Liver (tissue), 9 donors: Measurements from ENCODE around the gene MCF2L. TPM values are rescaled to one million over a fixed set of nuclear protein-coding genes. Genes with fewer than 3 reads are reported as not detected.

Experiments
- DNase-seq: peaks from one replicate; pipeline ENCODE4 v3.0.0-alpha.2; 2017; ENCODE audit warnings: low spot score
- H3K27ac ChIP-seq, 2 donors: one replicate each; pipeline ENCODE4 v1.7.0; 2013; ENCODE audit warnings: inconsistent platforms in 2 of 2, low read length in 2 of 2, control low read depth in 1 of 2, low read depth in 1 of 2, mild to moderate bottlenecking in 1 of 2
- H3K27me3 ChIP-seq, 4 donors: one replicate each; pipeline versions ENCODE4 v1.6.1 to v1.7.0; 2013; ENCODE audit warnings: low read length in 3 of 4, inconsistent platforms in 1 of 4, mild to moderate bottlenecking in 1 of 4, moderate library complexity in 1 of 4; ENCODE audit not compliant: control insufficient read depth in 4 of 4, insufficient read depth in 4 of 4
- H3K36me3 ChIP-seq, 4 donors: one replicate each; pipeline versions ENCODE4 v1.6.1 to v1.7.0; 2013; ENCODE audit warnings: low read length in 3 of 4, mild to moderate bottlenecking in 3 of 4, low read depth in 1 of 4, moderate library complexity in 1 of 4; ENCODE audit not compliant: control insufficient read depth in 4 of 4, insufficient read depth in 3 of 4
- H3K4me1 ChIP-seq, 4 donors: one replicate each; pipeline versions ENCODE4 v1.6.1 to v1.7.0; 2013; ENCODE audit warnings: low read length in 3 of 4, mild to moderate bottlenecking in 3 of 4, moderate library complexity in 1 of 4; ENCODE audit not compliant: control insufficient read depth in 4 of 4, insufficient read depth in 4 of 4
- H3K4me3 ChIP-seq, 3 donors: one replicate each; pipeline versions ENCODE4 v1.6.1 to v1.7.0; 2013; ENCODE audit warnings: low read length in 3 of 3, control low read depth in 1 of 3, low read depth in 1 of 3, mild to moderate bottlenecking in 1 of 3
- H3K9ac ChIP-seq, 2 donors: one replicate each; pipeline ENCODE4 v1.7.0; 2013; ENCODE audit warnings: low read length in 2 of 2, mild to moderate bottlenecking in 2 of 2, moderate library complexity in 2 of 2, control low read depth in 1 of 2, low read depth in 1 of 2
- H3K9me3 ChIP-seq, 4 donors: one replicate each; pipeline versions ENCODE4 v1.6.1 to v1.7.0; 2013; ENCODE audit warnings: low read length in 3 of 4; ENCODE audit not compliant: control insufficient read depth in 4 of 4
- EGR1 ChIP-seq, 2 donors: IDR thresholded peaks; 2 replicates each; pipeline ENCODE4 v1.6.1; 2016 to 2018; ENCODE audit warnings: antibody characterized with exemption in 2 of 2, low read depth in 2 of 2
- FOXA1 ChIP-seq: IDR thresholded peaks from 2 replicates; pipeline ENCODE4 v1.6.1; 2016; ENCODE audit warnings: antibody characterized with exemption
- FOXA2 ChIP-seq: IDR thresholded peaks from 2 replicates; pipeline ENCODE4 v1.6.1; 2016; ENCODE audit warnings: antibody characterized with exemption
- GABPA ChIP-seq, 2 donors: IDR thresholded peaks in 1 of 2; conservative IDR thresholded peaks in 1 of 2; 2 replicates each; pipeline ENCODE4 v1.6.1; 2016; ENCODE audit warnings: antibody characterized with exemption in 2 of 2, mild to moderate bottlenecking in 1 of 2, moderate library complexity in 1 of 2
- HNF4A ChIP-seq, 2 donors: conservative IDR thresholded peaks; 2 replicates each; pipeline ENCODE4 v1.6.1; 2016; ENCODE audit warnings: antibody characterized with exemption in 2 of 2, mild to moderate bottlenecking in 2 of 2
- HNF4G ChIP-seq: IDR thresholded peaks from 2 replicates; pipeline ENCODE4 v1.6.1; 2016; ENCODE audit warnings: antibody characterized with exemption
- JUND ChIP-seq, 2 donors: IDR thresholded peaks; 2 replicates each; pipeline ENCODE4 v1.6.1; 2016; ENCODE audit warnings: antibody characterized with exemption in 2 of 2
- NR2F2 ChIP-seq: IDR thresholded peaks from 2 replicates; pipeline ENCODE4 v1.6.1; 2016; ENCODE audit warnings: antibody characterized with exemption
- RAD21 ChIP-seq, 2 donors: IDR thresholded peaks; 2 replicates each; pipeline ENCODE4 v1.6.1; 2016; ENCODE audit warnings: antibody characterized with exemption in 2 of 2, mild to moderate bottlenecking in 2 of 2
- RXRA ChIP-seq, 2 donors: IDR thresholded peaks; 2 replicates each; pipeline ENCODE4 v1.6.1; 2017 to 2018; ENCODE audit warnings: antibody characterized with exemption in 2 of 2, mild to moderate bottlenecking in 1 of 2
- SP1 ChIP-seq: IDR thresholded peaks from 2 replicates; pipeline ENCODE4 v1.6.1; 2018; ENCODE audit warnings: antibody characterized with exemption, mild to moderate bottlenecking
- TAF1 ChIP-seq: conservative IDR thresholded peaks from 2 replicates; pipeline ENCODE4 v1.6.1; 2016; ENCODE audit warnings: antibody characterized with exemption, mild to moderate bottlenecking
- YY1 ChIP-seq: IDR thresholded peaks from 2 replicates; pipeline ENCODE4 v1.6.1; 2016; ENCODE audit warnings: antibody characterized with exemption, mild to moderate bottlenecking
- WGBS: extraction: QIAGEN DNeasy Blood & Tissue Kit; methylation state at CpG from one replicate; pipeline ENCODE4 v1.1.7; 2013; 5-methylcytosine and 5-hydroxymethylcytosine counted together
- polyA plus RNA-seq, 2 donors: library from polyadenylated mRNA; stranded (reverse) in 1 of 2; unstranded in 1 of 2; fragments of 200-250 nt in 1 of 2; fragments of >200 nt in 1 of 2; fragmentation: Nextera tagmentation in 1 of 2; extraction: Ambion mirVana in 1 of 2; gene quantifications; one replicate each; pipeline versions ENCODE4 v1.2.1 to v1.2.3, GENCODE V29; 2013 to 2015
- total RNA-seq, 2 donors: library from RNA; depleted of rRNA; stranded (reverse); fragments of >200 nt; gene quantifications; one replicate each; pipeline ENCODE4 v1.2.3, GENCODE V29; 2014
- TF ChIP-seq, protein P1 (sequence below): IDR thresholded peaks from 2 replicates; pipeline ENCODE4 v1.6.1; 2016; ENCODE audit warnings: antibody characterized with exemption
- TF ChIP-seq, protein P2 (sequence below): IDR thresholded peaks from 2 replicates; pipeline ENCODE4 v1.6.1; 2016; ENCODE audit warnings: antibody characterized with exemption, mild to moderate bottlenecking
- TF ChIP-seq, protein P3 (sequence below): IDR thresholded peaks from 2 replicates; pipeline ENCODE4 v1.6.1; 2016; ENCODE audit warnings: antibody characterized with exemption
- TF ChIP-seq, protein P4 (sequence below): IDR thresholded peaks from 2 replicates; pipeline ENCODE4 v1.6.1; 2016; ENCODE audit warnings: antibody characterized with exemption
- TF ChIP-seq, protein P5 (sequence below): fragments of 150-350 bp; IDR thresholded peaks from 2 replicates; pipeline ENCODE4 v1.5.1; 2017; ENCODE audit warnings: improper control_type of control experiment, low read depth, low read length; ENCODE audit not compliant: missing input control
- donor health status: healthy.
- donor health status: healthy.
- donor health status: healthy.
- donor health status: healthy.
- donor health status: healthy.

The MCF2L gene
- total and polyA plus RNA-seq, 4 donors = 2.9 to 12.8 (median 7.1) TPM

DNA sequence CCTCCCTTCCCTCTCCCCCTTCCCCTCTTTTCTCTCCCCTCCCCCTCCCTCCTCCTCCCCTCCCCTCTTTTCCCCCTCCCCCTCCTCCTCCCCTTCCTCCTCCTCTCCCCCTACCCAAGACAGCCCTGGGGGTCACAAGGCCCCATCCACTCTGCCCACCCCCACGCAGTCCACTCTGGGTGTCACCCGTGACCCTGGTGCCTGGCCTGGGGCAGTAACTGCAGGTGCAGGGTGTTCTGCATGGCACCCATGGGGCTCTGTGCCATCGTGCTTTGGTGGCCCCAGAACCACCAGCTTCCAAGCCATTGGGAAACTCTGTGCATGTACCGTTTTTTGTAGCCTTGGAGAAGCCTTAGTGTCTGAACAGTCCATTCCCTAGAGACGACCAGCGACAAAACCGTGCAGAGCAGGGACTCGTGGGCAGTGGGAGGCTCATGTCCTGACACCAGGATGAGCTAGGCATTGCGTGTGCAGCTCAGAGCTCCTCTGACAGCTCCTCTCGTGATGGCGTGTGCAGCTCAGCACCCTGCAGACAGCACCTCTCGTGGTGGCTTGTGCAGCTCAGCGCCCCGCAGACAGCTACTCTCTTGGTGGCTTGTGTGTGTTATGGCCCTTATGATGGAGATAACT lies 92.9 kb downstream of the MCF2L start:
- Histone ChIP-seq H3K4me1 (no peaks in the 10 kb centered on the region), H3K27ac (no peak overlapping the region), H3K4me3 (no peak overlapping the region), H3K9ac (no peak overlapping the region), H3K27me3 (no peaks in the 10 kb centered on the region), H3K36me3 (peaks cover 0 to 28% (median 3%) of the 10 kb centered on the region in 4 donors), H3K9me3 (no peaks in the 10 kb centered on the region)
- TF ChIP-seq, protein P1, sequence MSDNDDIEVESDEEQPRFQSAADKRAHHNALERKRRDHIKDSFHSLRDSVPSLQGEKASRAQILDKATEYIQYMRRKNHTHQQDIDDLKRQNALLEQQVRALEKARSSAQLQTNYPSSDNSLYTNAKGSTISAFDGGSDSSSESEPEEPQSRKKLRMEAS = no peak
- no peak for TF ChIP-seq NR2F2
- WGBS = 92% methylated on average over 14 of the region's 14 CpGs
- DNase-seq = no peak

DNA sequence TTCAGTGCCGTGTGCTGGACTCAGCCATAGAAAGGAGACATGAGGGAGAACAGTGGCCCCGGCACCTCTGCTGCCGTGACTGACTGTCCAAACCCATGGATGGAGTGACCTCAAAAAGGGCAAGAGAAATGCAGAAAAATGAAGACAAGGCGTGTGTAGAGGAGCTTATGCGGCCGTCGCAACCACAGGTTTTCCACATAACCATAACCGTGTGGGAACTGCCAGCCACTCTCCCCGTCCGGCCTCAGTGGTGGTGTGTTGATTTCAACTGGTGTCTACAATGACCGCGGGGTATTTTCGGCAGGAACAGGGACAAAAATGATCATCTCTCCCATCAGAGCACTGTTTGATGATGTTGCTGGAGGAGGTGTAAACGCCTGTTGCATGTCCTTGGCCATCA lies 93.7 kb downstream of the MCF2L start:
- H3K27ac ChIP-seq = no peak overlapping the region
- no peak for DNase-seq
- no peak overlapping the region for H3K4me3 ChIP-seq
- peaks cover 0 to 28% (median 3%) of the 10 kb centered on the region in 4 donors for H3K36me3 ChIP-seq
- H3K9me3 ChIP-seq = no peaks in the 10 kb centered on the region
- no peaks in the 10 kb centered on the region for H3K27me3 ChIP-seq
- no peak for TF ChIP-seq HNF4A (conservative IDR thresholded peaks at IDR 0.05)
- no peak for TF ChIP-seq TAF1
- TF ChIP-seq NR2F2 = no peak
- no peak for TF ChIP-seq GABPA (IDR thresholded peaks at IDR 0.05 in 1 of 2, conservative IDR thresholded peaks at IDR 0.05 in 1 of 2)
- no peak for TF ChIP-seq JUND (IDR thresholded peaks at IDR 0.05)
- TF ChIP-seq HNF4G = no peak
- TF ChIP-seq EGR1 (IDR thresholded peaks at IDR 0.05; ENCODE audit: low read depth in 2 of 2) = no peak
- TF ChIP-seq, protein P2, sequence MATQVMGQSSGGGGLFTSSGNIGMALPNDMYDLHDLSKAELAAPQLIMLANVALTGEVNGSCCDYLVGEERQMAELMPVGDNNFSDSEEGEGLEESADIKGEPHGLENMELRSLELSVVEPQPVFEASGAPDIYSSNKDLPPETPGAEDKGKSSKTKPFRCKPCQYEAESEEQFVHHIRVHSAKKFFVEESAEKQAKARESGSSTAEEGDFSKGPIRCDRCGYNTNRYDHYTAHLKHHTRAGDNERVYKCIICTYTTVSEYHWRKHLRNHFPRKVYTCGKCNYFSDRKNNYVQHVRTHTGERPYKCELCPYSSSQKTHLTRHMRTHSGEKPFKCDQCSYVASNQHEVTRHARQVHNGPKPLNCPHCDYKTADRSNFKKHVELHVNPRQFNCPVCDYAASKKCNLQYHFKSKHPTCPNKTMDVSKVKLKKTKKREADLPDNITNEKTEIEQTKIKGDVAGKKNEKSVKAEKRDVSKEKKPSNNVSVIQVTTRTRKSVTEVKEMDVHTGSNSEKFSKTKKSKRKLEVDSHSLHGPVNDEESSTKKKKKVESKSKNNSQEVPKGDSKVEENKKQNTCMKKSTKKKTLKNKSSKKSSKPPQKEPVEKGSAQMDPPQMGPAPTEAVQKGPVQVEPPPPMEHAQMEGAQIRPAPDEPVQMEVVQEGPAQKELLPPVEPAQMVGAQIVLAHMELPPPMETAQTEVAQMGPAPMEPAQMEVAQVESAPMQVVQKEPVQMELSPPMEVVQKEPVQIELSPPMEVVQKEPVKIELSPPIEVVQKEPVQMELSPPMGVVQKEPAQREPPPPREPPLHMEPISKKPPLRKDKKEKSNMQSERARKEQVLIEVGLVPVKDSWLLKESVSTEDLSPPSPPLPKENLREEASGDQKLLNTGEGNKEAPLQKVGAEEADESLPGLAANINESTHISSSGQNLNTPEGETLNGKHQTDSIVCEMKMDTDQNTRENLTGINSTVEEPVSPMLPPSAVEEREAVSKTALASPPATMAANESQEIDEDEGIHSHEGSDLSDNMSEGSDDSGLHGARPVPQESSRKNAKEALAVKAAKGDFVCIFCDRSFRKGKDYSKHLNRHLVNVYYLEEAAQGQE = no peak
- TF ChIP-seq FOXA2 = no peak
- TF ChIP-seq, protein P3, sequence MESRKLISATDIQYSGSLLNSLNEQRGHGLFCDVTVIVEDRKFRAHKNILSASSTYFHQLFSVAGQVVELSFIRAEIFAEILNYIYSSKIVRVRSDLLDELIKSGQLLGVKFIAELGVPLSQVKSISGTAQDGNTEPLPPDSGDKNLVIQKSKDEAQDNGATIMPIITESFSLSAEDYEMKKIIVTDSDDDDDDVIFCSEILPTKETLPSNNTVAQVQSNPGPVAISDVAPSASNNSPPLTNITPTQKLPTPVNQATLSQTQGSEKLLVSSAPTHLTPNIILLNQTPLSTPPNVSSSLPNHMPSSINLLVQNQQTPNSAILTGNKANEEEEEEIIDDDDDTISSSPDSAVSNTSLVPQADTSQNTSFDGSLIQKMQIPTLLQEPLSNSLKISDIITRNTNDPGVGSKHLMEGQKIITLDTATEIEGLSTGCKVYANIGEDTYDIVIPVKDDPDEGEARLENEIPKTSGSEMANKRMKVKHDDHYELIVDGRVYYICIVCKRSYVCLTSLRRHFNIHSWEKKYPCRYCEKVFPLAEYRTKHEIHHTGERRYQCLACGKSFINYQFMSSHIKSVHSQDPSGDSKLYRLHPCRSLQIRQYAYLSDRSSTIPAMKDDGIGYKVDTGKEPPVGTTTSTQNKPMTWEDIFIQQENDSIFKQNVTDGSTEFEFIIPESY = no peak
- WGBS = 96% methylated on average over 14 of the region's 14 CpGs
- H3K4me1 ChIP-seq = no peaks in the 10 kb centered on the region
- no peak overlapping the region for H3K9ac ChIP-seq

DNA sequence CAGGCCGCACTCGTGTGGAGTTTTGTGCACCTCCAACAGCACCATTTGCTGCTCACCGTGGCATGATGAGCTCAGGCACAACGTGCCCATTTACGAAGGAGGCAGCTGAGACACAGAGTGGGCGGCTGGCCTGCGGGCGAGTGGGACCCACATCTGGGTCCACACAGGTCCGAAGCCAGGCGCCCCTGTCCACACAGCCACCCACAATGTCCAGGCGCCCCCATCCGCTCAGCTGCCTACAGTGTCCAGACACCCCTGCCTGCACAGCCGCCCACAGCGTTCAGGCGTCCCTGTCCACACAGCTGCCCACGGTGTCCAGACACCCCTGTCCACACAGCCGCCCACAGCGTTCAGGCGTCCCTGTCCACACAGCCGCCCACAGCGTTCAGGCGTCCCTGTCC lies 94.1 kb downstream of the MCF2L start:
- WGBS = 95% methylated on average over 22 of the region's 22 CpGs
- H3K4me3 ChIP-seq = no peak overlapping the region
- peaks cover 0 to 28% (median 3%) of the 10 kb centered on the region in 4 donors for H3K36me3 ChIP-seq
- no peaks in the 10 kb centered on the region for H3K9me3 ChIP-seq
- no peaks in the 10 kb centered on the region for H3K27me3 ChIP-seq
- H3K4me1 ChIP-seq = no peaks in the 10 kb centered on the region
- no peak for DNase-seq
- H3K9ac ChIP-seq = no peak overlapping the region
- H3K27ac ChIP-seq = no peak overlapping the region
- TF ChIP-seq, protein P3 = no peak
- TF ChIP-seq SP1 = no peak
- no peak for TF ChIP-seq HNF4G
- no peak for TF ChIP-seq RAD21 (IDR thresholded peaks at IDR 0.05)
- no peak for TF ChIP-seq FOXA1
- TF ChIP-seq, protein P4, sequence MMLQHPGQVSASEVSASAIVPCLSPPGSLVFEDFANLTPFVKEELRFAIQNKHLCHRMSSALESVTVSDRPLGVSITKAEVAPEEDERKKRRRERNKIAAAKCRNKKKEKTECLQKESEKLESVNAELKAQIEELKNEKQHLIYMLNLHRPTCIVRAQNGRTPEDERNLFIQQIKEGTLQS = no peak
- TF ChIP-seq, protein P5, sequence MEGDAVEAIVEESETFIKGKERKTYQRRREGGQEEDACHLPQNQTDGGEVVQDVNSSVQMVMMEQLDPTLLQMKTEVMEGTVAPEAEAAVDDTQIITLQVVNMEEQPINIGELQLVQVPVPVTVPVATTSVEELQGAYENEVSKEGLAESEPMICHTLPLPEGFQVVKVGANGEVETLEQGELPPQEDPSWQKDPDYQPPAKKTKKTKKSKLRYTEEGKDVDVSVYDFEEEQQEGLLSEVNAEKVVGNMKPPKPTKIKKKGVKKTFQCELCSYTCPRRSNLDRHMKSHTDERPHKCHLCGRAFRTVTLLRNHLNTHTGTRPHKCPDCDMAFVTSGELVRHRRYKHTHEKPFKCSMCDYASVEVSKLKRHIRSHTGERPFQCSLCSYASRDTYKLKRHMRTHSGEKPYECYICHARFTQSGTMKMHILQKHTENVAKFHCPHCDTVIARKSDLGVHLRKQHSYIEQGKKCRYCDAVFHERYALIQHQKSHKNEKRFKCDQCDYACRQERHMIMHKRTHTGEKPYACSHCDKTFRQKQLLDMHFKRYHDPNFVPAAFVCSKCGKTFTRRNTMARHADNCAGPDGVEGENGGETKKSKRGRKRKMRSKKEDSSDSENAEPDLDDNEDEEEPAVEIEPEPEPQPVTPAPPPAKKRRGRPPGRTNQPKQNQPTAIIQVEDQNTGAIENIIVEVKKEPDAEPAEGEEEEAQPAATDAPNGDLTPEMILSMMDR = no peak
- TF ChIP-seq GABPA (IDR thresholded peaks at IDR 0.05 in 1 of 2, conservative IDR thresholded peaks at IDR 0.05 in 1 of 2) = no peak
- TF ChIP-seq YY1 = no peak
- no peak for TF ChIP-seq RXRA (IDR thresholded peaks at IDR 0.05)
- TF ChIP-seq HNF4A (conservative IDR thresholded peaks at IDR 0.05) = no peak
- TF ChIP-seq EGR1 (IDR thresholded peaks at IDR 0.05; ENCODE audit: low read depth in 2 of 2) = no peak
- TF ChIP-seq TAF1 = no peak
- no peak for TF ChIP-seq FOXA2
